Islet precursor cell (in vitro differentiated cells): Measurements from ENCODE around the gene RRM1.
"Not testable (repeated sequence)": the region's sequence is repeated elsewhere in the genome, so short reads cannot be mapped to it uniquely, and the experiment has no call there.

ENCODE experiments used
- DNase-seq: peaks from one replicate; pipeline ENCODE4 v3.0.0-alpha.2; 2018

Gene RRM1

GRCh38 chr11:4094348-4095291 lies at the start of gene RRM1:
Gene RRM1, plus strand, starts transcription at chr11:4094799. Its CDS starts 214 bp downstream, at chr11:4095013.
- DNase-seq, result peak; percentile 99

GRCh38 chr11:4044976-4045646 lies 49.5 kb upstream of the RRM1 start:
- peak; percentile 91 for DNase-seq

GRCh38 chr11:4048340-4048739 lies 46.3 kb upstream of the RRM1 start:
- no peak for DNase-seq

- DNase-seq, result no peak
These were observed 45.6 kb upstream of the RRM1 start for GRCh38 chr11:4049006-4049405.

- DNase-seq, result no peak
These were observed 44.5 kb upstream of the RRM1 start for GRCh38 chr11:4050138-4050537.

GRCh38 chr11:4053200-4053599 lies 41.4 kb upstream of the RRM1 start:
- DNase-seq, result not testable (repeated sequence)

GRCh38 chr11:4054643-4055042 lies 40.0 kb upstream of the RRM1 start:
- no peak for DNase-seq

- no peak for DNase-seq
These were observed 35.2 kb upstream of the RRM1 start for GRCh38 chr11:4059424-4059823.

- no peak for DNase-seq
These were observed 34.2 kb upstream of the RRM1 start for GRCh38 chr11:4060182-4060923.

- DNase-seq, result no peak
These were observed 32.9 kb upstream of the RRM1 start for GRCh38 chr11:4061700-4062099.

GRCh38 chr11:4063348-4063747 lies 31.3 kb upstream of the RRM1 start:
- no peak for DNase-seq

GRCh38 chr11:4064278-4064955 lies 30.2 kb upstream of the RRM1 start:
- DNase-seq, result no peak

GRCh38 chr11:4065086-4065485 lies 29.5 kb upstream of the RRM1 start:
- DNase-seq, result no peak

GRCh38 chr11:4065601-4066377 lies 28.8 kb upstream of the RRM1 start:
- no peak for DNase-seq

GRCh38 chr11:4066910-4067309 lies 27.7 kb upstream of the RRM1 start:
- DNase-seq, result no peak

- DNase-seq, result no peak
These were observed 25.6 kb upstream of the RRM1 start for GRCh38 chr11:4068962-4069361.

- no peak for DNase-seq
These were observed 23.3 kb upstream of the RRM1 start for GRCh38 chr11:4071325-4071724.

- DNase-seq, result no peak
These were observed 22.7 kb upstream of the RRM1 start for GRCh38 chr11:4071914-4072313.

GRCh38 chr11:4072668-4073285 lies 21.8 kb upstream of the RRM1 start:
- peak; percentile 71 for DNase-seq

GRCh38 chr11:4074266-4074665 lies 20.3 kb upstream of the RRM1 start:
- DNase-seq, result no peak

- no peak for DNase-seq
These were observed 17.8 kb upstream of the RRM1 start for GRCh38 chr11:4076774-4077173.

- DNase-seq, result no peak
These were observed 11.4 kb upstream of the RRM1 start for GRCh38 chr11:4083198-4083597.
